Kidney (tissue), 14 donors: ENCODE data around the gene ASCC3. TPM values are rescaled to one million over a fixed set of nuclear protein-coding genes. Genes with fewer than 3 reads are reported as not detected.
"Not testable (repeated sequence)": the region's sequence is repeated elsewhere in the genome, so short reads cannot be mapped to it uniquely, and the experiment has no call there.

Experiments
- DNase-seq, 5 donors: peaks; one replicate each; pipeline ENCODE4 v3.0.0-alpha.2; 2013 to 2020
- FAIRE-seq: peaks from 2 replicates; lab custom pipeline; 2012; peaks lifted over from hg19 to GRCh38; lab: Jason Lieb, UNC
- H3K27ac ChIP-seq, 2 donors: one replicate each; pipeline ENCODE4 v1.7.0; 2013; ENCODE audit warnings: low read depth in 2 of 2, low read length in 2 of 2, inconsistent platforms in 1 of 2
- H3K27me3 ChIP-seq: one replicate; pipeline ENCODE4 v1.7.1; 2013; ENCODE audit warnings: low read length, inconsistent platforms; ENCODE audit not compliant: control insufficient read depth, insufficient read depth
- H3K36me3 ChIP-seq, 3 donors: one replicate each; pipeline versions ENCODE4 v1.7.0 to v1.7.1; 2013; ENCODE audit warnings: low read length in 3 of 3, control low read depth in 1 of 3, inconsistent platforms in 1 of 3; ENCODE audit not compliant: insufficient read depth in 3 of 3, control insufficient read depth in 2 of 3
- H3K4me1 ChIP-seq, 3 donors: one replicate each; pipeline versions ENCODE4 v1.7.0 to v1.7.1; 2013; ENCODE audit warnings: low read length in 3 of 3, inconsistent platforms in 1 of 3, low read depth in 1 of 3; ENCODE audit not compliant: control insufficient read depth in 2 of 3, insufficient read depth in 2 of 3
- H3K4me3 ChIP-seq, 3 donors: one replicate each; pipeline versions ENCODE4 v1.7.0 to v1.8.1; 2013; ENCODE audit warnings: low read length in 3 of 3, control low read depth in 1 of 3, inconsistent platforms in 1 of 3
- H3K9ac ChIP-seq, 3 donors: one replicate each; pipeline versions ENCODE4 v1.7.0 to v1.7.1; 2013; ENCODE audit warnings: low read length in 3 of 3, control low read depth in 1 of 3, inconsistent platforms in 1 of 3
- H3K9me3 ChIP-seq, 3 donors: one replicate each; pipeline versions ENCODE4 v1.7.0 to v1.7.1; 2013; ENCODE audit warnings: low read length in 3 of 3, control low read depth in 1 of 3, inconsistent platforms in 1 of 3; ENCODE audit not compliant: control insufficient read depth in 2 of 3, insufficient read depth in 1 of 3
- CTCF ChIP-seq: IDR thresholded peaks from 3 replicates; pipeline ENCODE4 v1.5.1; 2012; ENCODE audit warnings: mild to moderate bottlenecking, moderate library complexity, borderline replicate concordance; ENCODE audit not compliant: insufficient read depth; ENCODE audit errors: extremely low read depth
- intact Hi-C: fragments of 100-400 bp; cut with DNase I; formaldehyde crosslinking; loops from one replicate; pipeline ENCODE4 v1.11.1; 2022
- polyA plus RNA-seq: library from polyadenylated mRNA; stranded (reverse); fragments of 350-450 nt; fragmentation: Illumina TruSeq; extraction: RNeasy Lipid Tissue Mini Kit (QIAGEN cat#74804); gene quantifications from one replicate; pipeline ENCODE4 v1.2.3, GENCODE V29; 2014; ENCODE audit warnings: low read depth, low replicate concordance; ENCODE audit not compliant: insufficient read depth
- total RNA-seq: library from RNA; stranded (reverse); fragmentation: NEBNext Ultra II Directional; extraction: Animal tissue kit (Norgen Biotek cat#: 25700); gene quantifications from one replicate; pipeline ENCODE4 v1.2.1, GENCODE V29; 2021
- donor health status: control.
- donor health status: control.
- donor health status: control.
- donor health status: control.
- donor health status: control.
- donor health status: DM: yes; HTN: yes; CAD: no.
- donor health status: Normal renal cell carcinoma (clear cell type).

Gene ASCC3
- total and polyA plus RNA-seq, 2 donors from 2014 or later: 7.7 to 31.7 TPM

- Histone ChIP-seq H3K4me3 (no peak overlapping the region), H3K9ac (no peak overlapping the region), H3K36me3 (no peaks in the 10 kb centered on the region), H3K27ac (no peak overlapping the region), H3K9me3 (no peaks in the 10 kb centered on the region), H3K4me1 (no peaks in the 10 kb centered on the region), H3K27me3 (no peaks in the 10 kb centered on the region)
- intact Hi-C loops: no loop called here
- FAIRE-seq: no peak
- TF ChIP-seq CTCF: no peak
- DNase-seq: no peak
These were observed 11.0 kb upstream of the ASCC3 start for GRCh38 chr6:100892116-100892515.

GRCh38 chr6:100891079-100891478 is 9.9 kb upstream of the ASCC3 start:
- FAIRE-seq: no peak
- no peak for TF ChIP-seq CTCF
- Histone ChIP-seq H3K36me3 (no peaks in the 10 kb centered on the region), H3K27ac (no peak overlapping the region), H3K9ac (no peak overlapping the region), H3K27me3 (no peaks in the 10 kb centered on the region), H3K9me3 (no peaks in the 10 kb centered on the region), H3K4me3 (no peak overlapping the region), H3K4me1 (no peaks in the 10 kb centered on the region)
- intact Hi-C loops: no loop called here
- DNase-seq: no peak

- H3K9me3 ChIP-seq, H3K27me3 ChIP-seq, DNase-seq, H3K4me1 ChIP-seq, H3K9ac ChIP-seq, H3K36me3 ChIP-seq, H3K4me3 ChIP-seq, intact Hi-C loops, H3K27ac ChIP-seq, FAIRE-seq: not testable (repeated sequence)
These were observed 9.5 kb upstream of the ASCC3 start for GRCh38 chr6:100890646-100891045.

DNA sequence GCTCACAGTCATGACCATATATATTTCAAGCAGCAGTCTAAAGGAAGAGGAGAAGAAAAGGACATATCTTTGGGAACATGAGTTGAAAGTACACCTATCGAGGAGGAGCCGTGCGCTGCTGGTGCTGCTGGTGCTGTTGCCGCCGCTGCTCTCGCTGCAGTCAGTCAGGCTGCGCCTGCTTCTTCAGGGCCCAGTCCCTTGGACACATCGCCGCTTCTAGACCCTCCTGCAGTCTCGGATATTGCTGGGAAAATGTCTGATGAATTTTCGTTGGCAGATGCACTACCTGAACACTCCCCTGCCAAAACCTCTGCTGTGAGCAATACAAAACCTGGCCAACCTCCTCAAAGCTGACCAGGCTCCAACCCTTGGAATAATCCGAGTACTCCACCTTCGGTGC is 8.2 kb upstream of the ASCC3 start:
- H3K4me3 ChIP-seq: no peak overlapping the region
- intact Hi-C loops: no loop called here
- H3K4me1 ChIP-seq: no peaks in the 10 kb centered on the region
- H3K9me3 ChIP-seq: no peaks in the 10 kb centered on the region
- DNase-seq (no peak), FAIRE-seq (no peak)
- no peak overlapping the region for H3K27ac ChIP-seq
- H3K27me3 ChIP-seq: no peaks in the 10 kb centered on the region
- TF ChIP-seq CTCF: no peak
- no peak overlapping the region for H3K9ac ChIP-seq
- no peaks in the 10 kb centered on the region for H3K36me3 ChIP-seq
